Gastrocnemius medialis (tissue), 4 donors: Measurements from ENCODE around the gene TSPAN1.

Source experiments
- POLR2A ChIP-seq, 2 donors: fragments of 450-650 bp; IDR thresholded peaks; one replicate each; pipeline ENCODE4 v1.6.1; 2017; ENCODE audit warnings: antibody characterized with exemption in 2 of 2, mild to moderate bottlenecking in 2 of 2, moderate library complexity in 2 of 2
- TF ChIP-seq, protein P1 (sequence below), 5 experiments: fragments of 450-650 bp in 3 of 5; fragments of 200-600 bp in 2 of 5; sonication (generic) in 2 of 5; IDR thresholded peaks in 4 of 5; conservative IDR thresholded peaks in 1 of 5; 1 replicate in 4 of 5; 2 replicates in 1 of 5; pipeline ENCODE4 v1.5.1; 2016 to 2019; ENCODE audit warnings: antibody characterized with exemption in 5 of 5, mild to moderate bottlenecking in 3 of 5, moderate library complexity in 3 of 5

DNA sequence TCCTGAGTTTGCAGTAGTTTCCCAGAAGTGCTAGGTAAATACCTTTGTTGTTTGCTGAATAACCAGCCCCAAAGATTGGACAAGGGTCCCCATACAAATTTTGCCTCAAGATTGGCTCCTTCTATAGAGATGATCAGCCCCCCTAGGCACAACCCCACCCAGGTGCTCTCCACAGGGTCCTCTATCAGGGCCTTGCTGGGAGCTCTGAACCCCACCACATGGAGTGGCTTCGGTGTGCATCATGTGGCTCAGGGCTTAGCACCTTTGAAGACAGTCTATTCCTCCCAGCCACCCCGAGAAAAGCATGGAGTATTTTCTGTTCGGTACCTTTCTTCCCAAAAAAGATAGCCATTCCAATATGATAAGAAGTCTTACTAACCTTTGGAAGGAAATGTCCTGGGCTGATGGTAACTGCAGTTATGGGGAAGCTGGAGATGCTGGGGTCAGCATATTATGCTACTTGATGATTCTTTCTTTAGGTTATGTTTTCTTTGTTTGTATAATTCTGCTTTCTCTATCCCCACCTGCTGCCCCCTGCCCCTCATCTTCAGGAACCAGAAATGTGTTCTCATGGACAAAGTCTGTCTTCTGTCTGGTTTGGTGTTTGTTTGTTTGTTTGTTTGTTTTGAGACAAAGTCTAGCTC is 5.0 kb upstream of the TSPAN1 start:
- TF ChIP-seq POLR2A (IDR thresholded peaks at IDR 0.05) = no peak
- TF ChIP-seq, protein P1, sequence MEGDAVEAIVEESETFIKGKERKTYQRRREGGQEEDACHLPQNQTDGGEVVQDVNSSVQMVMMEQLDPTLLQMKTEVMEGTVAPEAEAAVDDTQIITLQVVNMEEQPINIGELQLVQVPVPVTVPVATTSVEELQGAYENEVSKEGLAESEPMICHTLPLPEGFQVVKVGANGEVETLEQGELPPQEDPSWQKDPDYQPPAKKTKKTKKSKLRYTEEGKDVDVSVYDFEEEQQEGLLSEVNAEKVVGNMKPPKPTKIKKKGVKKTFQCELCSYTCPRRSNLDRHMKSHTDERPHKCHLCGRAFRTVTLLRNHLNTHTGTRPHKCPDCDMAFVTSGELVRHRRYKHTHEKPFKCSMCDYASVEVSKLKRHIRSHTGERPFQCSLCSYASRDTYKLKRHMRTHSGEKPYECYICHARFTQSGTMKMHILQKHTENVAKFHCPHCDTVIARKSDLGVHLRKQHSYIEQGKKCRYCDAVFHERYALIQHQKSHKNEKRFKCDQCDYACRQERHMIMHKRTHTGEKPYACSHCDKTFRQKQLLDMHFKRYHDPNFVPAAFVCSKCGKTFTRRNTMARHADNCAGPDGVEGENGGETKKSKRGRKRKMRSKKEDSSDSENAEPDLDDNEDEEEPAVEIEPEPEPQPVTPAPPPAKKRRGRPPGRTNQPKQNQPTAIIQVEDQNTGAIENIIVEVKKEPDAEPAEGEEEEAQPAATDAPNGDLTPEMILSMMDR (IDR thresholded peaks at IDR 0.05 in 4 of 5, conservative IDR thresholded peaks at IDR 0.05 in 1 of 5) = no peak
